ENCODE measurements around the gene ABCA3.
A peak's percentile ranks its signal among the peaks of the same experiment; 100 is the strongest.

Gene ABCA3

DNA sequence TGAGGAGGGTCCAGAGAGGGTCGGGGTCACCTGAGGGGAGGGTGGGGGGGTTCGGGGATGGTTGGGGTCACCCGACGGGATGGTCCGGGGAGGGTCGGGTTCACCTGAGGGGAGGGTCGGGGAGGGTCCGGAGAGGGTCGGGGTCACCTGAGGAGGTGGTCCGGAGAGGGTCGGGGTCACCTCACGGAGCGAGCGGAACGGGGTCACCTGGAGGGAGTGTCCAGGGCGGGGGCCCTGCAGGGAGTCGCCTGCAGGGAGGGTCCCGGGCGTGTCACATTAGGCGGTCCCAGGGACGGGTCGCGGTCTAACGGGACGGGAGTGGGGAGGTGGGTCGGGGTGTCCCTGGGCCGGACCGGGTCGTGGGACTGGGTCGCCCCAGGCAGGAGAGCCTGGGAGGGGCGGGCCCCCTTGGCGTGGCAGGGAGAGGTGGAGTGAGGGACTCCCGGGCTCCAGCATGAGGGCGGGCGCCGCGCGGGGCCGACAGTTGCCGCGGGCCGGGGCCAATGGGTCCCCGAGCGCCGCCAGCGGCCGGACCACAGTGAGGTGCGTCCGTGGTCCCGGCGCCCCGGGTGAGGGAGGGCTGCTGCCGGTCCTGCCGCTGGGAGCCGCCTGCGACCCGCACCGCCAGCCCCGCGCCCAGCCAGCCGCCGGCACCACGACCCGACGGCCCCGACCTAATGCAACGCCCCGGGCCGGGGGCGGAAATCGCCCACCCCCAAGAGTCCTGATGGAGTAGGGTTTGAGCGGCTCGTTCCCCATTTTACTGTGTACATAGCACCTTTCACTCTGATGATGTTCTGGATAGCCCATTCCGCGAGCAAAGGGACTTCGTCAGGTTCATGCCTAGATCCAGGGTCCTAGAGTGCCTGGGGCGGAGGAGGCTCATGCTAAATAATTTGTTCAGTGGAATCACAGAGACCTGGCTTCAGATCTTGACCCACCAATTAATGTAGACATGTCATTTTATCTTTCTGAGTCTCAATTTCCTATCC, 1.2 kb upstream of the ABCA3 start:
- TF ChIP-seq SIN3A (IDR thresholded peaks at IDR 0.05; ENCODE audit: borderline replicate concordance, insufficient read depth, low read length) (no peak), POLR2AphosphoS5 (IDR thresholded peaks at IDR 0.05; ENCODE audit: low read depth, low read length) (no peak), TAF1 (IDR thresholded peaks at IDR 0.05; ENCODE audit: borderline replicate concordance, insufficient read depth, low read length) (no peak), FOXP2 (optimal IDR thresholded peaks at IDR 0.05; ENCODE audit: borderline replicate concordance, extremely low read depth, extremely low read length, insufficient read depth) (no peak)
- TF ChIP-seq, protein P1, sequence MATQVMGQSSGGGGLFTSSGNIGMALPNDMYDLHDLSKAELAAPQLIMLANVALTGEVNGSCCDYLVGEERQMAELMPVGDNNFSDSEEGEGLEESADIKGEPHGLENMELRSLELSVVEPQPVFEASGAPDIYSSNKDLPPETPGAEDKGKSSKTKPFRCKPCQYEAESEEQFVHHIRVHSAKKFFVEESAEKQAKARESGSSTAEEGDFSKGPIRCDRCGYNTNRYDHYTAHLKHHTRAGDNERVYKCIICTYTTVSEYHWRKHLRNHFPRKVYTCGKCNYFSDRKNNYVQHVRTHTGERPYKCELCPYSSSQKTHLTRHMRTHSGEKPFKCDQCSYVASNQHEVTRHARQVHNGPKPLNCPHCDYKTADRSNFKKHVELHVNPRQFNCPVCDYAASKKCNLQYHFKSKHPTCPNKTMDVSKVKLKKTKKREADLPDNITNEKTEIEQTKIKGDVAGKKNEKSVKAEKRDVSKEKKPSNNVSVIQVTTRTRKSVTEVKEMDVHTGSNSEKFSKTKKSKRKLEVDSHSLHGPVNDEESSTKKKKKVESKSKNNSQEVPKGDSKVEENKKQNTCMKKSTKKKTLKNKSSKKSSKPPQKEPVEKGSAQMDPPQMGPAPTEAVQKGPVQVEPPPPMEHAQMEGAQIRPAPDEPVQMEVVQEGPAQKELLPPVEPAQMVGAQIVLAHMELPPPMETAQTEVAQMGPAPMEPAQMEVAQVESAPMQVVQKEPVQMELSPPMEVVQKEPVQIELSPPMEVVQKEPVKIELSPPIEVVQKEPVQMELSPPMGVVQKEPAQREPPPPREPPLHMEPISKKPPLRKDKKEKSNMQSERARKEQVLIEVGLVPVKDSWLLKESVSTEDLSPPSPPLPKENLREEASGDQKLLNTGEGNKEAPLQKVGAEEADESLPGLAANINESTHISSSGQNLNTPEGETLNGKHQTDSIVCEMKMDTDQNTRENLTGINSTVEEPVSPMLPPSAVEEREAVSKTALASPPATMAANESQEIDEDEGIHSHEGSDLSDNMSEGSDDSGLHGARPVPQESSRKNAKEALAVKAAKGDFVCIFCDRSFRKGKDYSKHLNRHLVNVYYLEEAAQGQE (IDR thresholded peaks at IDR 0.05; ENCODE audit: insufficient read depth in 1 of 2, low read depth in 2 of 2, low read length in 2 of 2), result no peak

DNA sequence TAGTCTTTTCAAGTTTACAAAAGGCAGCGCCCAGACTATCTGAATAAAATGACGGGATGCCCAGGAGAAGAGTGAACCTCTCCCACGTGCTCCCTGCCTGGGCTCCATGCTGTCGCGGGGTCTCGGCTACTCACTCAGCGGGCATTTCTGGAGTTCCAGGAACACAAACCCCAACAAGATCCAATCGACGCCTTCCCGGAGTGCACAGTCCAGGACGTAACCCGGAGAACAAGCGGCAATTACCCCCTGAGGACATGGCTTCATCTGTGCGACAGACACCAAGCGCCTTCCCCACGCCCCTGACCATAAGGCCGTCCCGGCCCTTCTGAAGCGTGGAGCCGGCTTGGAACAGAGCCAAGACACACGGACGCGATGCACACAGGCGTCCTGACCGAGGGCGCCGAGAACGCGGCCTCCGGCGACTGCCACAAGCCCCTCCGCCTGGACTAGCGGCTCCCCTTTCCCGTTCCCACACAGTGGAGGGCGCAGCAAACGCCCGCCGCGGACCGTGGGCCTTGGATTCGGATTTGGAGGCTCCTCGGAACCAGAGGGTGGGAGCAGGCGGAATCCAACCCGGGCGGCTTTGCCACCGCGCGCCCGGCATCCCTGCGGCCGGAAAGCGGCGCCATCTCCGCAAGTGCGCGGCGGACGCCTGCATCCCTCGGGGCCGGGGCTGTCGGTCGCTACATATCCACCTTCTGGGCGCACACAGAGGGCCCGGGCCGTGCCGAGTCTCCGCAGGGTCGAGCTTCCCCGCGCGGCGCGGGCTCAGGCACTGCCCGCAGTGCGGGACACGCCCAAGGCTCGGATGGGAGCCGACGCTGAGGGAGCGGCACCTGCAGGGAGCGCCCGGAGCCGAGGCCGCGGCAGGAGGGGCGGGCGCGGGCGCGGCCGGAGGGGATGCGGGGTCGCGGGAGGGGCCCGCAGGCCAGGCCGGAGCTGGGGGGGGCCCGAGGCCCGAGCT, 725 bp downstream of the ABCA3 start:
- TF ChIP-seq POLR2AphosphoS5 (IDR thresholded peaks at IDR 0.05; ENCODE audit: low read depth, low read length) (peak; percentile 39), TAF1 (IDR thresholded peaks at IDR 0.05; ENCODE audit: borderline replicate concordance, insufficient read depth, low read length) (0 out of 2 replicates have a peak, but pooled peaks have one; percentile 6), SIN3A (IDR thresholded peaks at IDR 0.05; ENCODE audit: borderline replicate concordance, insufficient read depth, low read length) (peak; percentile 52; the same call in 1 of the 2 replicates), FOXP2 (optimal IDR thresholded peaks at IDR 0.05; ENCODE audit: borderline replicate concordance, extremely low read depth, extremely low read length, insufficient read depth) (peak; percentile 9)
- TF ChIP-seq, protein P1 (IDR thresholded peaks at IDR 0.05; ENCODE audit: insufficient read depth in 1 of 2, low read depth in 2 of 2, low read length in 2 of 2), result no peak

DNA sequence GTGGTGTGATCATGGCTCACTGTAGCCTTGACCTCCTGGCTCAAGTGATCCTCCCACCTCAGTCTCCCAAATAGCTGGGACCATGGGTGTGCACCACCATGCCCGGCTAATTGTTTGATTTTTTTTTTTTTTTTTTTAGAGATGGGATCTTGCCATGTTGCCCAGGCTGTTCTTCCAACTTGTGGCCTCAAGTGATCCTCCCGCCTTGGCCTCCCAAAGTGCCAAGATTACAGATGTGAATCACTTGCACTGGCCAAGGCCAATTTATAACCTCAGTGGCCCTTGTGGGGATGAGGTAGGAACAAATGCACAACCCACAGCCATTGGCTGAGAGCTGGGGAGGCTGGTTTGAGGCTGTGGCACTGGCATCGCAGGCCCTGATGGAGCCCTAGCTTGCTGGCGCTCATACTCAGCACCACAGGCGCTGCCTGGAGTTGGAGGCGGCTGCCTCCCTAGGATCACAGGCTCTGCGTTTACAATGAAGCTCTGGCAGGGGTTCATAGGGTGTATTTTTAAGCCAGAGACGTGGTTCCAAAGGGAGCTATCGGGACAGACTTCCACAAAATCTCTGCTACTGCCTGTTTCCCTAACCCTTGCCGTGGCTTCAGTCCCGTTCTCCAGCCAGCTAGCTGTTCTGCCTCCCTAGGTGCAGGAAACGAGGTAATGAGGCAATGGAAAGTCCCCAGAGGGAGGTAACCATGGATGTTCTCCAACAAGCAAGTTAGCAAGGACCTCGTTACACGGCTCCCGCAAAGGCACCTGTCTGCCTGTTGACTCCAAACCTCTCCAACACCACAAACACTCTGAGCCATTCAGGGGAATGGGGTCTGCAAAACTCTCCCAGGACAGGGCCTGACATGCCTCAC, 2.9 kb downstream of the ABCA3 start:
- no peak for TF ChIP-seq POLR2AphosphoS5 (IDR thresholded peaks at IDR 0.05; ENCODE audit: low read depth, low read length)
- TF ChIP-seq, protein P1 (IDR thresholded peaks at IDR 0.05; ENCODE audit: insufficient read depth in 1 of 2, low read depth in 2 of 2, low read length in 2 of 2), result no peak

DNA sequence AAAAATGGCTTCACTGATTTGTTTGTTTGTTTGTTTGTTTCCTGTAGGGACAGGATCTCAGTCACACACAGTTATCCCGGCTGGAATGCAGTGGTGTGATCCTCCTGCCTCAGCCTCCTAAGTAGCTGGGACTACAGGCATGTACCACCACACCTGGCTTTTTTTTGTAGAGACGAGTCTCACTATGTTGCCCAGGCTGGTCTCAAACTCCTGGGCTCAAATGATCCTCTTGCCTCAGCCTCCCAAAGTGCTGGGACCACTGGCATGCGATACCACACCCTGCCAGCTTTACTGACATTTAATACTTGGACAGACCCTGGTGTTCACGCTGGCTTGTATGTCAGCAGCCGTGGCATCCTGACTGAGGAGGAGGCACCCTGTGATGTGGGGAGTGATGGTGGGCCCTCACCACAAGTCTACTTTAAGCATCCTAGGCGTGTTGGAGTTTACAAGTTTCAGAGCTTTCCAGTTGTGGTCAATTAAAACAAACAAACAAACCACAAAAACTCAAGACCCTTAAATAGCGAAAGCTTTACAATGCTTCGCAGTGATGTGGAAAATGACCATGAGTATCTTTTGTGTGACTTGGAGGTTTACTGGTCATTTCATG, 5.1 kb downstream of the ABCA3 start:
- TF ChIP-seq FOXP2 (optimal IDR thresholded peaks at IDR 0.05; ENCODE audit: borderline replicate concordance, extremely low read depth, extremely low read length, insufficient read depth), result no peak
- TF ChIP-seq, protein P1 (IDR thresholded peaks at IDR 0.05; ENCODE audit: insufficient read depth in 1 of 2, low read depth in 2 of 2, low read length in 2 of 2), result no peak
- no peak for TF ChIP-seq POLR2AphosphoS5 (IDR thresholded peaks at IDR 0.05; ENCODE audit: low read depth, low read length)
- no peak for TF ChIP-seq TAF1 (IDR thresholded peaks at IDR 0.05; ENCODE audit: borderline replicate concordance, insufficient read depth, low read length)
- TF ChIP-seq SIN3A (IDR thresholded peaks at IDR 0.05; ENCODE audit: borderline replicate concordance, insufficient read depth, low read length), result no peak
